Stimulated activated effector memory CD8-positive, alpha-beta T cell treated with anti-CD3 and anti-CD28 coated beads, Interleukin-12 subunit alpha, Interleukin-12 subunit beta, amount 100 ng/mL, for 72 hours (primary cell): ENCODE measurements around the gene GET3.

Experiments
- ATAC-seq: fragments of 150-1000 bp; cut with Tn5 transposase; 2 replicates; pipeline ENCODE4 v1.10.0; 2021
- DNase-seq, 2 donors: peaks; one replicate each; pipeline ENCODE4 v3.0.0; 2021 to 2022; ENCODE audit warnings: low spot score in 2 of 2
- H3K27ac Mint-ChIP-seq: one replicate; pipeline ENCODE4 v1.8.0; 2022; ENCODE audit warnings: mild to moderate bottlenecking, mixed read lengths
- H3K36me3 Mint-ChIP-seq: one replicate; pipeline ENCODE4 v1.8.0; 2022; ENCODE audit warnings: mild to moderate bottlenecking, mixed read lengths
- H3K4me1 Mint-ChIP-seq: one replicate; pipeline ENCODE4 v1.8.0; 2022; ENCODE audit warnings: mixed read lengths
- H3K4me3 Mint-ChIP-seq: one replicate; pipeline ENCODE4 v1.8.0; 2022; ENCODE audit warnings: mild to moderate bottlenecking, mixed read lengths
- H3K9me3 Mint-ChIP-seq: one replicate; pipeline ENCODE4 v1.8.0; 2022; ENCODE audit warnings: mixed read lengths

The GET3 gene

GRCh38 chr19:12778017-12778904 lies 41.0 kb downstream of the GET3 start:
- Mint-ChIP-seq H3K4me3 (peak overlapping the region; percentile 94), H3K4me1 (peaks cover 33% of the 10 kb centered on the region), H3K9me3 (no peaks in the 10 kb centered on the region), H3K27ac (peak overlapping the region; percentile 94), H3K36me3 (peaks cover 10% of the 10 kb centered on the region)
- ATAC-seq (peak; percentile 2), DNase-seq (peak in 1 of 2 donors; percentile 78)

GRCh38 chr19:12778905-12779161 lies 41.5 kb downstream of the GET3 start:
- peaks cover 15% of the 10 kb centered on the region for H3K36me3 Mint-ChIP-seq
- H3K4me1 Mint-ChIP-seq, result peaks cover 27% of the 10 kb centered on the region
- no peak for DNase-seq
- H3K27ac Mint-ChIP-seq, result peak overlapping the region; percentile 94
- H3K4me3 Mint-ChIP-seq, result peak overlapping the region; percentile 94
- H3K9me3 Mint-ChIP-seq, result no peaks in the 10 kb centered on the region
- no peak for ATAC-seq

DNA sequence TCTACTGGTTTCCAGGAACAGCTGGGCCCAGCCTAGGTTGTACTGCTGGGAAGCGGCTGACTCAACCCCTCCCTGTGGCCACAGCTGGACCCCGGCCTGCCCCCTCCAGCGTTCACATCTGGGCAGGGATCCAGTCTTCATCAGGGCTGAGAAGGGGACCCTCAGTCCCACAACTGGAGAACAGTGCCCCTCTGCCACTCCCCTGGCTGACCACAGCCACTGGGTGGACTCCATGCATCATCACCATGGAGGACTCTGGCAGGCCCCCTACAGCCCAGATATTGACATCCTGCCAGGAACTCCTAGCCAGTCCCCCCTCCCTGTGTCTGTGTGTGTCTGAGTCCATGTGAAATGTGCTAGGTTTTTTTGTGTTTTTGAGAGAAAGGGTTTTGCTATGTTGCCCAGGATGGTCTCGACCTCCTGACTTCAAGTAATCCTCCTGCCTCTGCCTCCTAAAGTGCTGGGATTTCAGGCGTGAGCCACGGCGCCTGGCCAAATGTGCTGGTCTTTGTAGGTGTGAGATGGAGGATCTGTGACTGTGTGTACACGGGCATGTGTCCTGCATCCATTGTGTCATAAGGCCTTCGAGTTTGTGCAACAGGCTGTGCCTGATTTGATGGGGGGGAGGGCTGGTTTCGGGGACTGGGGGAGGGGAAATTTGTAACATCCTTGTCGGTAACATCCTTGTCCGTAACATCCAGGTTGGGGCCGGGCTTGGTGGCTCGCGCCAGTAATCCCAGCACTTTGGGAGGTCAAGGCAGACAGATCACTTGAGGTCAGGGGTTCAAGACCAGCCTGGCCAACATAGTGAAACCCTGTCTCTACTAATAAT lies 42.1 kb downstream of the GET3 start:
- H3K27ac Mint-ChIP-seq, result peak overlapping the region; percentile 94
- H3K36me3 Mint-ChIP-seq, result peaks cover 15% of the 10 kb centered on the region
- ATAC-seq, result no peak
- DNase-seq, result peak in 1 of 2 donors; percentile 66
- H3K9me3 Mint-ChIP-seq, result no peaks in the 10 kb centered on the region
- peak overlapping the region; percentile 94 for H3K4me3 Mint-ChIP-seq
- H3K4me1 Mint-ChIP-seq, result peaks cover 25% of the 10 kb centered on the region

DNA sequence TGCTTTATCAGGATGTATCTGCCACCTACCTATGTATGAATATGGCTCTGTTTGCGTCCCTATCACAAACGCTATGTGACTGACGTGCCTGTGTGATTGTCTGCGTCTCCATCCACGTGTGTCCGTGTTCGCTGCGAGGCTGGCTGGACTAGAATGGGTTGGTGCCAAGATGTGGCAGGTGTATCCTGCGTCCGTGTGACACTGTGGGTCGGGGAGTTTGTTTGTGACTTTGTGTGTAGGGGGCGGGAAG lies 44.8 kb downstream of the GET3 start:
- Mint-ChIP-seq H3K27ac (no peak overlapping the region), H3K9me3 (no peaks in the 10 kb centered on the region), H3K4me3 (no peak overlapping the region), H3K36me3 (peaks cover 15% of the 10 kb centered on the region), H3K4me1 (peaks cover 25% of the 10 kb centered on the region)
- ATAC-seq (no peak), DNase-seq (no peak)

DNA sequence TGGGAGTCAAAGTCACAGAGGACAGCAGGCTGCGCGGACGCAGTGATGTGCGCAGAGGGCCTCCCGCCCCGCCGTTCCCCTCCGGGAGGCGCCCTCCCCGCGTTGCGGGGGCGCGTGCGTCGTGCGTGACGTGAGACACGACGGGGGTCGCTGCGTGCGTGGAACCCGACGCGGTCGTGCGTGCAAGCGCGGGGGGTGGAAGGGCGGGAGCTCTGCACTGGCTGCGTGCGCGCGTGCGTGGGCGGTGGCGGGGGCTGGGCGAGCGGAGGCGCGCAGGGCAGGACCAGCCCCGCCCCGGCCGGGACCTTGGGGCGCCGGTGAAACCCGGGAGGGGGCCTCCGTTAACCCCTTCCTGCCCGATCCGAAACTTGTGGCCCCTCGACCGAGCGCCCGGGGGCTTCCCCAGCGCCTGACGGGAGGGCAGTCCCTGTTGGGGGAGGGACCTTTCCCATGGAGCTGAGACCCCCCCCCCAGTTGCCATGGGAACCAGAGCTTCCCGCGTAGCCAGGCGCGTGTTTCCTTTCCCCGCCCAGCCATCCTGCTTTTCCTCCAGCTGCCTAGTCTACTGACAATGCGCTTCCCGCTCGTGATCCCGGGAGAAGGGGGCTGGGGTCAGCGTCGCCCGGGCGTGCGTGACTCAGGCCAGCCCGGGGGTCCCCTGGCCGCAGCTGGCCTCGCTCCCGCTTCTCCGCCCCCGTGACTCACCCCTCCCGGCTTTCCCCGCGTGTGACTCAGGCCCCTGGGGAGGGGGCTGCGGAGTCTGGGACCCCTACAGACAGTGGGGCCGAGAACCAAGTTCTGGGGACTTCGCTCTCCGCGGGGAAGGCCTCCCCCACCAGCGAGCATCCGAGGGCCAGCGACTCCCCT lies 45.4 kb downstream of the GET3 start:
- H3K9me3 Mint-ChIP-seq, result no peaks in the 10 kb centered on the region
- H3K36me3 Mint-ChIP-seq, result peaks cover 15% of the 10 kb centered on the region
- H3K27ac Mint-ChIP-seq, result no peak overlapping the region
- peaks cover 25% of the 10 kb centered on the region for H3K4me1 Mint-ChIP-seq
- H3K4me3 Mint-ChIP-seq, result no peak overlapping the region
- DNase-seq, result peak; percentile 93 to 98
- ATAC-seq, result peak; percentile 63

DNA sequence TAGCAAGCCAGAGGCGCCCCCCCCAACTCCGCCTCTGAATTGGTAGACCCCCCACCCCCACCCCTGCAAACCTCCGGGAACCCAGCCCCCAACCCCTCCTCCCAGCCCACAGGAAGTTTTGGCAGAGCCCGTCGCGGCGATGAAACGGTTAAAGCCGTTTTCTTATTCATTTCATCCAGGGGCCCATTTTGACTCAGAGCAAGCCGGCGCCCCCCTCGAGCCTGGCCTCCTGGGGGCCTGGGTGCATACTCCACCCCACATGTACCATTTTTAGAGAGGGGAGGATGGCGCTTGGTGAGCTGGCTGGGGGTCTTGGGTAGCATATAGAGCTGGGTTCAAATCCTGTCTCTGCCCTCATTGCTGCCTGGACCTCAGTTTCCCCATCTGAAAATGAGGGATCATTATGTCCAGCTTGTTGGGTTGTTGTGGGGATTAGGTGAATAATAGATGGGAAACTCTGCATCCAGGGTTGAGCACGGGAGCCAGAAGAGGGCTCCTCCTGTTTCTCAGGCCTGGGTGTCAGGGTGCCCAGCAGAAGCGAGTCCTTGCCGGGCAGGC lies 46.1 kb downstream of the GET3 start:
- no peak overlapping the region for H3K4me3 Mint-ChIP-seq
- H3K27ac Mint-ChIP-seq, result no peak overlapping the region
- H3K9me3 Mint-ChIP-seq, result no peaks in the 10 kb centered on the region
- H3K4me1 Mint-ChIP-seq, result peaks cover 25% of the 10 kb centered on the region
- DNase-seq, result no peak
- peak; percentile 49 for ATAC-seq
- peaks cover 15% of the 10 kb centered on the region for H3K36me3 Mint-ChIP-seq

GRCh38 chr19:12783849-12784393 lies 46.6 kb downstream of the GET3 start:
- DNase-seq (peak in 1 of 2 donors; percentile 75), ATAC-seq (peak; percentile 14)
- H3K4me3 Mint-ChIP-seq, result no peak overlapping the region
- peaks cover 26% of the 10 kb centered on the region for H3K4me1 Mint-ChIP-seq
- H3K9me3 Mint-ChIP-seq, result no peaks in the 10 kb centered on the region
- peaks cover 18% of the 10 kb centered on the region for H3K36me3 Mint-ChIP-seq
- H3K27ac Mint-ChIP-seq, result no peak overlapping the region

DNA sequence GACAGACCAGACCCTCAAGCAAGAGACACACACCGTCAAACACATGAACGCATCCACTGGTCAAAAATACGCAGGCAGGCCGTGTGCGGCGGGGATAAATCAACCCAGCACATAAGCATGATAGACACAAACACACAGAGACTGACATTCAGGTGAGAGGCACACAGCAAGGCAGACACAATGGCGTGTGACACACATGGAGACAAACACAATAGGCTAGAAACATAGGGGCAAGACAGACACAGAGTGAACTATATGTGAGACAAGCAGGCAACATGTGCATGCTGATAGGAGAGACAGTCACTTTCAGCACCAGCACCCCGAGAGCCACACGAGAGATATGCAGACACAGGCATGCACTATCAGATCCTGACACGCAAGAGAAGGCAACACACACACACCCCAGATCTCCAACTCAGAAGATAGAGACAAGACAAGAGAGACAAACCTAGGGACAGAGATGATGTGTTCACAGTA lies 47.1 kb downstream of the GET3 start:
- Mint-ChIP-seq H3K27ac (no peak overlapping the region), H3K4me3 (no peak overlapping the region), H3K4me1 (peaks cover 26% of the 10 kb centered on the region), H3K36me3 (peaks cover 23% of the 10 kb centered on the region), H3K9me3 (no peaks in the 10 kb centered on the region)
- DNase-seq (peak in 1 of 2 donors; percentile 63), ATAC-seq (peak; percentile 1)

GRCh38 chr19:12784871-12785430 lies 47.7 kb downstream of the GET3 start:
- peak; percentile 5 for ATAC-seq
- H3K9me3 Mint-ChIP-seq, result no peaks in the 10 kb centered on the region
- H3K4me3 Mint-ChIP-seq, result no peak overlapping the region
- peaks cover 26% of the 10 kb centered on the region for H3K36me3 Mint-ChIP-seq
- peak in 1 of 2 donors; percentile 71 for DNase-seq
- H3K27ac Mint-ChIP-seq, result no peak overlapping the region
- peaks cover 24% of the 10 kb centered on the region for H3K4me1 Mint-ChIP-seq

GRCh38 chr19:12785431-12786031 lies 48.2 kb downstream of the GET3 start:
- Mint-ChIP-seq H3K4me3 (no peak overlapping the region), H3K9me3 (no peaks in the 10 kb centered on the region), H3K36me3 (peaks cover 31% of the 10 kb centered on the region), H3K27ac (no peak overlapping the region), H3K4me1 (peaks cover 26% of the 10 kb centered on the region)
- no peak for DNase-seq
- no peak for ATAC-seq

- ATAC-seq, result no peak
- Mint-ChIP-seq H3K9me3 (no peaks in the 10 kb centered on the region), H3K4me1 (peaks cover 32% of the 10 kb centered on the region), H3K4me3 (no peak overlapping the region), H3K36me3 (peaks cover 39% of the 10 kb centered on the region), H3K27ac (no peak overlapping the region)
- DNase-seq, result no peak
These were observed 49.0 kb downstream of the GET3 start for GRCh38 chr19:12786141-12786870.

DNA sequence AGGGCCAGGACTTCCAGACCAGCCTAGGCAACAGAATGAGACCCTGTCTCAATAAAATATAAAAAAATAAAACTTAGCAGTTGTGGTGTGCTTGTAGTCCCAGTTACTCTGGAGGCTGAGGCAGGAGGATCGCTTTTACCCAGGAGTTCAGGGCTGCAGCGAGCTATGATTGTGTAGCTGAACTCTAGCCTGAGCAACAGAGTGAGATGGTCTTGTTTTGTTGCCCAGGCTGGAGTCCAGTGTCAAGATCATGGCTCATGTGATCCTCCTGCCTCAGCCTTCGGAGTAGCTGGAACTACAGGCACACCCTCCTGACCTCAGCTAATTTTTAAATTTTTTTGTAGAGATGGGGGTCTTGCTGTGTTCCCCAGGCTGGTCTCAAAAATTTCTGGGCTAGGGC lies 49.7 kb downstream of the GET3 start:
- no peak overlapping the region for H3K27ac Mint-ChIP-seq
- no peaks in the 10 kb centered on the region for H3K9me3 Mint-ChIP-seq
- H3K4me3 Mint-ChIP-seq, result no peak overlapping the region
- ATAC-seq, result no peak
- no peak for DNase-seq
- H3K36me3 Mint-ChIP-seq, result peaks cover 43% of the 10 kb centered on the region
- H3K4me1 Mint-ChIP-seq, result peaks cover 27% of the 10 kb centered on the region

- no peak for ATAC-seq
- no peak for DNase-seq
- no peak overlapping the region for H3K27ac Mint-ChIP-seq
- no peaks in the 10 kb centered on the region for H3K9me3 Mint-ChIP-seq
- peaks cover 44% of the 10 kb centered on the region for H3K36me3 Mint-ChIP-seq
- H3K4me3 Mint-ChIP-seq, result no peak overlapping the region
- H3K4me1 Mint-ChIP-seq, result peaks cover 22% of the 10 kb centered on the region
These were observed 50.2 kb downstream of the GET3 start for GRCh38 chr19:12787458-12787857.
